Measurements from ENCODE around the gene C14orf132. TPM values are rescaled to one million over a fixed set of nuclear protein-coding genes. Genes with fewer than 3 reads are reported as not detected.
"Not testable (repeated sequence)": the region's sequence is repeated elsewhere in the genome, so short reads cannot be mapped to it uniquely, and the experiment has no call there.

C14orf132 gene
- total RNA-seq, 1 donor from 2014 or later: 0.48 TPM

- intact Hi-C loops (cut with micrococcal nuclease): no loop called here
Measured at GRCh38 chr14:96058576-96059200, 19.5 kb downstream of the C14orf132 start.

GRCh38 chr14:96059519-96060135 lies 20.5 kb downstream of the C14orf132 start:
- intact Hi-C loops (cut with micrococcal nuclease): no loop called here

GRCh38 chr14:96060186-96060933 lies 21.2 kb downstream of the C14orf132 start:
- intact Hi-C loops (cut with micrococcal nuclease): no loop called here

GRCh38 chr14:96062010-96062409 lies 22.8 kb downstream of the C14orf132 start:
- intact Hi-C loops (cut with micrococcal nuclease): no loop called here

GRCh38 chr14:96062506-96062905 lies 23.3 kb downstream of the C14orf132 start:
- intact Hi-C loops (cut with micrococcal nuclease): no loop called here

GRCh38 chr14:96064866-96065265 lies 25.7 kb downstream of the C14orf132 start:
- intact Hi-C loops (cut with micrococcal nuclease): no loop called here

GRCh38 chr14:96065661-96066459 lies 26.7 kb downstream of the C14orf132 start:
- intact Hi-C loops (cut with micrococcal nuclease): no loop called here

- intact Hi-C loops (cut with micrococcal nuclease): no loop called here
Measured at GRCh38 chr14:96066976-96067375, 27.8 kb downstream of the C14orf132 start.

GRCh38 chr14:96067985-96068930 lies 29.1 kb downstream of the C14orf132 start:
- intact Hi-C loops (cut with micrococcal nuclease): no loop called here

GRCh38 chr14:96069421-96069820 lies 30.3 kb downstream of the C14orf132 start:
- intact Hi-C loops (cut with micrococcal nuclease): no loop called here

- intact Hi-C loops (cut with micrococcal nuclease): no loop called here
Measured at GRCh38 chr14:96071561-96071960, 32.4 kb downstream of the C14orf132 start.

- intact Hi-C loops (cut with micrococcal nuclease): no loop called here
Measured at GRCh38 chr14:96072076-96072475, 32.9 kb downstream of the C14orf132 start.

- intact Hi-C loops (cut with micrococcal nuclease): no loop called here
Measured at GRCh38 chr14:96072746-96073145, 33.6 kb downstream of the C14orf132 start.

- intact Hi-C loops (cut with micrococcal nuclease): not testable (repeated sequence)
Measured at GRCh38 chr14:96073260-96074039, 34.3 kb downstream of the C14orf132 start.

GRCh38 chr14:96077983-96078624 lies 38.9 kb downstream of the C14orf132 start:
- intact Hi-C loops (cut with micrococcal nuclease): no loop called here

GRCh38 chr14:96078625-96079016 lies 39.5 kb downstream of the C14orf132 start:
- intact Hi-C loops (cut with micrococcal nuclease): no loop called here

- intact Hi-C loops (cut with micrococcal nuclease): no loop called here
Measured at GRCh38 chr14:96079066-96079465, 39.9 kb downstream of the C14orf132 start.

- intact Hi-C loops (cut with micrococcal nuclease): no loop called here
Measured at GRCh38 chr14:96080571-96080970, 41.4 kb downstream of the C14orf132 start.

- intact Hi-C loops (cut with micrococcal nuclease): no loop called here
Measured at GRCh38 chr14:96081224-96081623, 42.1 kb downstream of the C14orf132 start.

Data from T-helper 2 cell treated with Interferon-gamma antibody and Interleukin-4, amounts not matched to agents 100 ng/mL and 5 ng/mL, for 36 hours (primary cell).